Fibroblast of lung (primary cell): ENCODE measurements around the gene CCNL1. TPM values are rescaled to one million over a fixed set of nuclear protein-coding genes. Genes with fewer than 3 reads are reported as not detected.
A peak's percentile ranks its signal among the peaks of the same experiment; 100 is the strongest.

Experiments used
- DNase-seq, 2 donors: peaks; one replicate each; pipeline versions ENCODE4 v3.0.0 to v3.0.0-alpha.2; 2010; ENCODE audit warnings: low read depth in 2 of 2
- H2AFZ ChIP-seq: 2 replicates; pipeline ENCODE4 v1.5.1; 2012; ENCODE audit warnings: low read length, control low read depth, inconsistent platforms
- H3K27ac ChIP-seq: 2 replicates; pipeline ENCODE4 v1.5.1; 2011; ENCODE audit warnings: low read length, control low read depth; ENCODE audit not compliant: insufficient read depth
- H3K27me3 ChIP-seq: 2 replicates; pipeline ENCODE4 v1.5.1; 2011; ENCODE audit warnings: mild to moderate bottlenecking, low read length; ENCODE audit not compliant: control insufficient read depth, insufficient read depth
- H3K36me3 ChIP-seq: 2 replicates; pipeline ENCODE4 v1.5.1; 2011; ENCODE audit warnings: low read length; ENCODE audit not compliant: control insufficient read depth, insufficient read depth
- H3K4me1 ChIP-seq: 2 replicates; pipeline ENCODE4 v1.5.1; 2011; ENCODE audit warnings: low read length; ENCODE audit not compliant: control insufficient read depth, insufficient read depth; ENCODE audit errors: extremely low read depth
- H3K4me2 ChIP-seq: 2 replicates; pipeline ENCODE4 v1.5.1; 2011; ENCODE audit warnings: low read length, control low read depth; ENCODE audit not compliant: insufficient read depth; ENCODE audit errors: extremely low read depth
- H3K4me3 ChIP-seq, 4 experiments: fragments of 200-600 bp in 1 of 4; sonication (generic) in 1 of 4; replicated peaks in 1 of 4; 2 replicates each; pipeline ENCODE4 v1.5.1; 2011 to 2016; ENCODE audit warnings: low read length in 4 of 4, low read depth in 3 of 4, mild to moderate bottlenecking in 3 of 4, control low read depth in 2 of 4, inconsistent platforms in 1 of 4, mixed read lengths in 1 of 4; ENCODE audit not compliant: insufficient read depth in 1 of 4; ENCODE audit errors: control extremely low read depth in 1 of 4
- H3K79me2 ChIP-seq: 2 replicates; pipeline ENCODE4 v1.5.1; 2012; ENCODE audit warnings: mild to moderate bottlenecking, low read length, inconsistent platforms; ENCODE audit not compliant: control insufficient read depth, insufficient read depth
- H3K9ac ChIP-seq: 2 replicates; pipeline ENCODE4 v1.5.1; 2011; ENCODE audit warnings: mild to moderate bottlenecking, low read length, control low read depth; ENCODE audit not compliant: insufficient read depth
- H3K9me3 ChIP-seq: 2 replicates; pipeline ENCODE4 v1.5.1; 2012; ENCODE audit warnings: low read depth, low read length; ENCODE audit not compliant: control insufficient read depth, insufficient read depth
- H4K20me1 ChIP-seq: 2 replicates; pipeline ENCODE4 v1.5.1; 2011; ENCODE audit warnings: low read length; ENCODE audit not compliant: control insufficient read depth, insufficient read depth; ENCODE audit errors: extremely low read depth
- EZH2 ChIP-seq: IDR thresholded peaks from 2 replicates; pipeline ENCODE4 v1.5.1; 2012; ENCODE audit warnings: low read length, control low read depth, mild to moderate bottlenecking; ENCODE audit errors: missing control alignments
- polyA minus RNA-seq: library from RNA; depleted of rRNA, polyadenylated mRNA; stranded (reverse); fragments of >200 nt; gene quantifications from 2 replicates; pipeline ENCODE4 v1.2.3, GENCODE V29; 2011; ENCODE audit warnings: low replicate concordance
- polyA plus RNA-seq, 2 donors: library from polyadenylated mRNA; depleted of rRNA in 1 of 2; stranded (reverse) in 1 of 2; unstranded in 1 of 2; fragments of >200 nt; gene quantifications; 2 replicates each; pipeline ENCODE4 v1.2.1, GENCODE V29; 2011 to 2012; ENCODE audit warnings: missing spikeins in 1 of 2
- total RNA-seq: library from RNA; depleted of rRNA; stranded (reverse); fragments of >200 nt; gene quantifications from 2 replicates; pipeline ENCODE4 v1.2.1, GENCODE V29; 2014
- TF ChIP-seq, protein P1 (sequence below), 2 donors: IDR thresholded peaks in 1 of 2; conservative IDR thresholded peaks in 1 of 2; 1 replicate in 1 of 2; 2 replicates in 1 of 2; pipeline ENCODE4 v1.5.1; 2011 to 2012; ENCODE audit warnings: low read length in 2 of 2, control low read depth in 1 of 2, inconsistent platforms in 1 of 2, low read depth in 1 of 2, mild to moderate bottlenecking in 1 of 2

CCNL1 gene
- total RNA-seq (140 and 219 TPM in 2 replicates), polyA plus RNA-seq (63.8 and 88.2 TPM in 2 replicates), polyA minus RNA-seq (12.2 and 31.2 TPM in 2 replicates)
- polyA plus RNA-seq (2012), result 27.8 and 35.7 TPM in 2 replicates

DNA sequence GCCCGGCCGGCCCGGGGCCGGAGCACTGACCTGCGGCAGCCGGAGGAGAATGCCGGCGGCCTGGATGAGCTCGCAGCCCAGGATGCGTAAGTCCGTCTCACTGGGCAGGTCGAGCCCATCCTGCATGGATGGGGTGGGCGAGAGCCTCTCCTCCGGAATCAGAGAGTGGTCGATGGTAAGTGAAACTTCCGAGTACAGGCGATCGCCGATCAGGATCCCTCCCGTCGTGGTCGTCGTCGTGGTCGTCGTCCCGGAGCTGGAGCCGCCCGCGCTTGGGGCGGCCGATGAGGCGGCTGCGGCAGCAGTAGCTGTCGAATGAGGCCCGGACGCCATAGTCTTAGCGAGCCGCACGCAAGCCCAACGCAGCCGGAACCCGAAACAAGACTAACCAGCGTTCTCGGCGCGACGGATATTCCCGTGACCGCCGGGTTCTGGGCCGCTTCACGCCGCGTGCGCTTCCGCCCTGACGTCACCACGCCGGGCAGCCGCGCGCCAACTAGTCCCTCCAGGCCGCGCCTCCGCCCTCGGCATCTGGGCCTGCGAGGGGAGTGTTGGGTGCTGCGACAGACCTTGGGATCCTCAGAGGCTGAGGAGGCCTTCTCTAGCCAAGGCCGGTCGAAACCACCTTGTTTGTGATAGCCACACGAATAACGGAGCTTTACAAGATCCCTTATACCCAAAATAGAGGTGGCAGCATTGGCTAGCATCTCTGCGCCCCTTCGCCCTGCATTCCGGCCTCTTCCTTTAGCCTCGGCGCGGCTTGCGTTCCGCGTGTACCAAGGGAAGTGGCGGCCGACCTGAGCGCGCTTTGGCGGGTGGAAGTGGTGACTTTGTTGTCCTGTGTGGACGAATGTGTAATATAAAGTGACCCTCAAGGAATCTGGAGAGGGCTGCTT lies at the start of gene CCNL1:
Gene CCNL1 (minus strand): TSS at position 386 of the 896 bp plus-strand sequence. CDS start 53 bp downstream, at position 333.
- H3K79me2 ChIP-seq, result peaks cover 49% of the 10 kb centered on the region
- peaks cover 8% of the 10 kb centered on the region for H4K20me1 ChIP-seq
- H3K4me1 ChIP-seq, result peaks cover 6% of the 10 kb centered on the region
- H3K9me3 ChIP-seq, result no peaks in the 10 kb centered on the region
- peak within 1 kb of the TSS; percentile 52 to 99 (median 72) for H3K4me3 ChIP-seq
- peak within 1 kb of the TSS; percentile 100 for H3K27ac ChIP-seq
- peak within 1 kb of the TSS; percentile 100 for H3K9ac ChIP-seq
- H3K27me3 ChIP-seq, result no peaks in the 10 kb centered on the region
- no peak within 1 kb of the TSS for H2AFZ ChIP-seq
- peak; percentile 98 to 99 for DNase-seq
- peak within 1 kb of the TSS; percentile 95 for H3K4me2 ChIP-seq
- H3K36me3 ChIP-seq, result peaks cover 6% of the 10 kb centered on the region
- TF ChIP-seq, protein P1, sequence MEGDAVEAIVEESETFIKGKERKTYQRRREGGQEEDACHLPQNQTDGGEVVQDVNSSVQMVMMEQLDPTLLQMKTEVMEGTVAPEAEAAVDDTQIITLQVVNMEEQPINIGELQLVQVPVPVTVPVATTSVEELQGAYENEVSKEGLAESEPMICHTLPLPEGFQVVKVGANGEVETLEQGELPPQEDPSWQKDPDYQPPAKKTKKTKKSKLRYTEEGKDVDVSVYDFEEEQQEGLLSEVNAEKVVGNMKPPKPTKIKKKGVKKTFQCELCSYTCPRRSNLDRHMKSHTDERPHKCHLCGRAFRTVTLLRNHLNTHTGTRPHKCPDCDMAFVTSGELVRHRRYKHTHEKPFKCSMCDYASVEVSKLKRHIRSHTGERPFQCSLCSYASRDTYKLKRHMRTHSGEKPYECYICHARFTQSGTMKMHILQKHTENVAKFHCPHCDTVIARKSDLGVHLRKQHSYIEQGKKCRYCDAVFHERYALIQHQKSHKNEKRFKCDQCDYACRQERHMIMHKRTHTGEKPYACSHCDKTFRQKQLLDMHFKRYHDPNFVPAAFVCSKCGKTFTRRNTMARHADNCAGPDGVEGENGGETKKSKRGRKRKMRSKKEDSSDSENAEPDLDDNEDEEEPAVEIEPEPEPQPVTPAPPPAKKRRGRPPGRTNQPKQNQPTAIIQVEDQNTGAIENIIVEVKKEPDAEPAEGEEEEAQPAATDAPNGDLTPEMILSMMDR (conservative IDR thresholded peaks at IDR 0.05 in 1 of 2, IDR thresholded peaks at IDR 0.05 in 1 of 2; ENCODE audit: low read depth in 1 of 2, low read length in 2 of 2), result no peak
- TF ChIP-seq EZH2, result no peak

DNA sequence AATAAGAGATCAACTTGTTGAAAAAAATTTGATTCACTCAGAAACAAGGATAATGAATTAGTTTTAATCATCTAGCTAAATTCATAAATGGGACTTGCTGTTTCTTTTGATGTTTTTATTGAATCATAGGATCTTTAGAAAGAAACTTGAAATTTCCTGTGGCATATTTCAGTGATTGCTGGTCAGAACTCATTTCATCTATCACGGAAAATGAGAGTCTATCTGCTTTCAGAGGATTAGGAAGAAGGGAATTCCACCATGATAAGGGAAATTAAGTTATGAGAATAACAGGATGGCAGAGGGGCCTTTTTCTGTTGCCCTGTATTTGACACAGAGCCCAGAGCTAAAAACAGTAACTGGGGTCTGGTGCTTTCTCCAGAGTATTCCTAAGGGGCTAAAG lies 44.9 kb upstream of the CCNL1 start:
- Histone ChIP-seq H3K4me3 (no peak overlapping the region), H3K4me2 (no peak overlapping the region), H3K79me2 (no peaks in the 10 kb centered on the region), H3K9me3 (no peaks in the 10 kb centered on the region), H4K20me1 (no peaks in the 10 kb centered on the region), H3K27ac (no peak overlapping the region), H2AFZ (no peak overlapping the region), H3K9ac (no peak overlapping the region), H3K36me3 (no peaks in the 10 kb centered on the region), H3K4me1 (peaks cover 4% of the 10 kb centered on the region), H3K27me3 (no peaks in the 10 kb centered on the region)
- TF ChIP-seq, protein P1 (conservative IDR thresholded peaks at IDR 0.05 in 1 of 2, IDR thresholded peaks at IDR 0.05 in 1 of 2; ENCODE audit: low read depth in 1 of 2, low read length in 2 of 2), result no peak
- TF ChIP-seq EZH2, result no peak
- DNase-seq, result no peak

GRCh38 chr3:157204431-157204830 lies 44.5 kb upstream of the CCNL1 start:
- H3K79me2 ChIP-seq, result no peaks in the 10 kb centered on the region
- no peak overlapping the region for H3K9ac ChIP-seq
- no peak overlapping the region for H2AFZ ChIP-seq
- H3K4me2 ChIP-seq, result no peak overlapping the region
- peaks cover 4% of the 10 kb centered on the region for H3K4me1 ChIP-seq
- no peaks in the 10 kb centered on the region for H4K20me1 ChIP-seq
- TF ChIP-seq, protein P1 (conservative IDR thresholded peaks at IDR 0.05 in 1 of 2, IDR thresholded peaks at IDR 0.05 in 1 of 2; ENCODE audit: low read depth in 1 of 2, low read length in 2 of 2), result peak in 1 of 2 donors; percentile 43
- no peak for TF ChIP-seq EZH2
- H3K27ac ChIP-seq, result no peak overlapping the region
- no peaks in the 10 kb centered on the region for H3K36me3 ChIP-seq
- no peaks in the 10 kb centered on the region for H3K9me3 ChIP-seq
- peak; percentile 24 to 82 for DNase-seq
- no peaks in the 10 kb centered on the region for H3K27me3 ChIP-seq
- H3K4me3 ChIP-seq, result no peak overlapping the region
